A549 (cell line): ENCODE data around the gene TICAM1. TPM values are rescaled to one million over a fixed set of nuclear protein-coding genes. Genes with fewer than 3 reads are reported as not detected.
"Not testable (repeated sequence)": the region's sequence is repeated elsewhere in the genome, so short reads cannot be mapped to it uniquely, and the experiment has no call there.

Experiments
- ATAC-seq, 2 experiments: fragments of 200-7000 bp in 1 of 2; fragments of >200 bp in 1 of 2; cut with Nextera tagmentation in 1 of 2; cut with Tn5 transposase in 1 of 2; 3 replicates each; pipeline versions ENCODE4 v1.8.0 to v1.9.1; 2018 to 2020; ENCODE audit warnings: mild to moderate bottlenecking in 1 of 2, moderate library complexity in 1 of 2
- CTCF ChIA-PET: fragments of 300-600 bp; sonication (Branson Sonifier 250); formaldehyde crosslinking; extraction: SDS; loops from one replicate; lab custom pipeline; 2021; ENCODE audit warnings: antibody characterized with exemption, inconsistent platforms; lab: Yijun Ruan, JAX
- POLR2A ChIA-PET: fragments of 350-600 bp; formaldehyde crosslinking; extraction: SDS; loops from one replicate; lab custom pipeline; 2021; ENCODE audit warnings: antibody characterized with exemption, inconsistent platforms; lab: Yijun Ruan, JAX
- DNase-seq, 2 experiments: peaks; one replicate each; pipeline versions ENCODE4 v3.0.0 to v3.0.0-alpha.2; 2011 to 2016; ENCODE audit warnings: low read depth in 1 of 2, low spot score in 1 of 2
- FAIRE-seq: peaks from 2 replicates; lab custom pipeline; 2011; peaks lifted over from hg19 to GRCh38; lab: Jason Lieb, UNC
- H3K27ac ChIP-seq, 2 experiments: fragments of >200 bp; sonication (Bioruptor Twin); formaldehyde crosslinking; 3 replicates each; pipeline ENCODE4 v1.5.1; 2016 to 2017
- H3K4me1 ChIP-seq: fragments of >200 bp; sonication (Bioruptor Twin); formaldehyde crosslinking; 3 replicates; pipeline ENCODE4 v1.6.1; 2016
- H3K4me2 ChIP-seq: fragments of >200 bp; sonication (Bioruptor Twin); formaldehyde crosslinking; 3 replicates; pipeline ENCODE4 v1.6.1; 2016
- H3K4me3 ChIP-seq: fragments of >200 bp; sonication (Bioruptor Twin); formaldehyde crosslinking; 3 replicates; pipeline ENCODE4 v1.5.1; 2016
- H3K9me3 ChIP-seq: fragments of >200 bp; sonication (Bioruptor Twin); formaldehyde crosslinking; 3 replicates; pipeline ENCODE4 v1.6.1; 2016
- ATOH8 ChIP-seq: fragments of 250-450 bp; sonication (Bioruptor Pico); IDR thresholded peaks from 2 replicates; pipeline ENCODE4 v1.5.0; 2020; ENCODE audit warnings: low read depth, mild to moderate bottlenecking, moderate library complexity
- CBX2 ChIP-seq: fragments of 200-600 bp; sonication (generic); IDR thresholded peaks from 2 replicates; pipeline ENCODE4 v1.6.1; 2016; ENCODE audit warnings: low read depth, mild to moderate bottlenecking, borderline replicate concordance
- CBX8 ChIP-seq: fragments of 200-600 bp; sonication (generic); IDR thresholded peaks from 2 replicates; pipeline ENCODE4 v1.6.1; 2016
- CTCF ChIP-seq: fragments of >200 bp; sonication (Bioruptor Twin); formaldehyde crosslinking; IDR thresholded peaks from 3 replicates; pipeline ENCODE4 v1.5.1; 2016
- FOXS1 ChIP-seq: fragments of 250-450 bp; sonication (Bioruptor Pico); IDR thresholded peaks from 2 replicates; pipeline ENCODE4 v1.5.0; 2020; ENCODE audit warnings: mild to moderate bottlenecking, moderate library complexity
- HEYL ChIP-seq: fragments of 250-450 bp; sonication (Bioruptor Pico); IDR thresholded peaks from 2 replicates; pipeline ENCODE4 v1.8.0; 2021; ENCODE audit warnings: mild to moderate bottlenecking, moderate library complexity
- JUNB ChIP-seq: fragments of >200 bp; sonication (Bioruptor Twin); formaldehyde crosslinking; IDR thresholded peaks from 2 replicates; pipeline ENCODE4 v1.6.1; 2016
- PHF8 ChIP-seq: fragments of 200-600 bp; sonication (generic); IDR thresholded peaks from 2 replicates; pipeline ENCODE4 v1.6.1; 2016; ENCODE audit warnings: low read depth, mild to moderate bottlenecking, antibody characterized with exemption, moderate library complexity, borderline replicate concordance
- POLR2A ChIP-seq: IDR thresholded peaks from 2 replicates; pipeline ENCODE4 v1.6.1; 2012; ENCODE audit warnings: mild to moderate bottlenecking, low read length
- REST ChIP-seq: fragments of 200-600 bp; sonication (generic); IDR thresholded peaks from 2 replicates; pipeline ENCODE4 v1.6.1; 2016; ENCODE audit warnings: antibody characterized with exemption, mild to moderate bottlenecking, moderate library complexity
- SMC3 ChIP-seq: fragments of >200 bp; sonication (Bioruptor Twin); formaldehyde crosslinking; IDR thresholded peaks from 3 replicates; pipeline ENCODE4 v1.6.1; 2018; ENCODE audit warnings: inconsistent platforms
- TFCP2L1 ChIP-seq: fragments of 250-450 bp; sonication (Bioruptor Pico); IDR thresholded peaks from 2 replicates; pipeline ENCODE4 v1.5.0; 2021; ENCODE audit warnings: mild to moderate bottlenecking
- TP53 ChIP-seq: fragments of 250-450 bp; sonication (Bioruptor Pico); IDR thresholded peaks from 2 replicates; pipeline ENCODE4 v1.5.0; 2021; ENCODE audit warnings: mild to moderate bottlenecking, moderate library complexity
- USF2 ChIP-seq: fragments of 450-650 bp; IDR thresholded peaks from 2 replicates; pipeline ENCODE4 v1.6.1; 2014; ENCODE audit warnings: antibody characterized with exemption
- ZNF302 ChIP-seq: fragments of 250-450 bp; sonication (Bioruptor Pico); IDR thresholded peaks from 2 replicates; pipeline ENCODE4 v1.9.0; 2021; ENCODE audit warnings: inconsistent platforms, mild to moderate bottlenecking, moderate library complexity
- ZSCAN20 ChIP-seq: fragments of 250-450 bp; sonication (Bioruptor Pico); IDR thresholded peaks from 2 replicates; pipeline ENCODE4 v1.8.0; 2022; ENCODE audit warnings: mild to moderate bottlenecking, moderate library complexity
- WGBS: methylation state at CpG from one replicate; pipeline ENCODE4 v1.1.6; 2017; ENCODE audit errors: missing lambda C conversion rate; 5-methylcytosine and 5-hydroxymethylcytosine counted together
- polyA plus RNA-seq, 4 experiments: library from polyadenylated mRNA; depleted of rRNA in 3 of 4; stranded (reverse); fragments of >200 nt; fragmentation: RNase III in 1 of 4; extraction: RNeasy Plus Mini Kit Qiagen cat#74134 plus additional on column Dnase treatment in 1 of 4; gene quantifications; 2 replicates in 3 of 4; 3 replicates in 1 of 4; pipeline ENCODE4 v1.2.3, GENCODE V29; 2011 to 2017

Gene TICAM1
- polyA plus RNA-seq, 2 of the 4 experiments (the other 2 are of a cell fraction), result 0.78 to 4.0 TPM

GRCh38 chr19:4847190-4847973 is 15.9 kb upstream of the TICAM1 start:
- H3K4me1 ChIP-seq, result 0 out of 3 replicates have a peak, but pooled peaks cover 3% of the 10 kb centered on the region
- no peak for ATAC-seq
- ChIA-PET CTCF (interaction anchor here (1.0 to 14.2 kb wide), 2 partner anchors 39 to 65 kb away, joined by 4 to 240 read pairs; no protein-coding TSS in a partner anchor), POLR2A (interaction anchor here (1.1 kb wide), 1 partner anchor 20 kb away, joined by 4 read pairs; the partner anchor contains the start of gene PLIN3)
- H3K4me3 ChIP-seq, result no peak overlapping the region
- no peak overlapping the region for H3K27ac ChIP-seq
- no peaks in the 10 kb centered on the region for H3K9me3 ChIP-seq
- H3K4me2 ChIP-seq, result no peak overlapping the region
- 99% methylated on average over 16 of the region's 23 CpGs for WGBS
- DNase-seq, result no peak
- no peak for FAIRE-seq
- no peak for TF ChIP-seq USF2
- no peak for TF ChIP-seq TP53 (CRISPR knock-in tag)
- no peak for TF ChIP-seq CBX2
- no peak for TF ChIP-seq ZSCAN20 (CRISPR knock-in tag)
- TF ChIP-seq PHF8, result no peak
- no peak for TF ChIP-seq JUNB
- TF ChIP-seq SMC3, result no peak
- no peak for TF ChIP-seq CTCF
- TF ChIP-seq ZNF302 (CRISPR knock-in tag), result no peak
- TF ChIP-seq POLR2A, result no peak
- TF ChIP-seq FOXS1 (CRISPR knock-in tag), result no peak
- TF ChIP-seq REST, result no peak
- no peak for TF ChIP-seq TFCP2L1
- no peak for TF ChIP-seq CBX8
- no peak for TF ChIP-seq HEYL
- no peak for TF ChIP-seq ATOH8 (CRISPR knock-in tag)

- WGBS, result 92% methylated on average over 8 of the region's 9 CpGs
- ATAC-seq, H3K9me3 ChIP-seq, DNase-seq, H3K4me3 ChIP-seq, H3K4me2 ChIP-seq, H3K4me1 ChIP-seq, H3K27ac ChIP-seq, FAIRE-seq: not testable (repeated sequence)
- POLR2A ChIA-PET, result interaction anchor here (0.9 kb wide), 1 partner anchor 10 kb away, joined by 3 read pairs; no protein-coding TSS in a partner anchor
- CTCF ChIA-PET, result interaction anchor here (14.2 kb wide), 1 partner anchor 38 kb away, joined by 240 read pairs; no protein-coding TSS in a partner anchor
Observed at GRCh38 chr19:4845975-4846374, 14.5 kb upstream of the TICAM1 start.
